K562 (cell line): ENCODE results near the gene BTG2.

Experiments
- ELF4 ChIP-seq: fragments of 450-650 bp; formaldehyde crosslinking; IDR thresholded peaks from 2 replicates; pipeline ENCODE4 v1.4.0; 2022; ENCODE audit warnings: missing genetic modification characterization
- POLR2A ChIP-seq: fragments of 450-650 bp; conservative IDR thresholded peaks from 2 replicates; pipeline ENCODE4 v1.6.1; 2016
- TARDBP ChIP-seq: fragments of 450-650 bp; IDR thresholded peaks from 2 replicates; pipeline ENCODE4 v1.6.1; 2016
- ZNF717 ChIP-seq: fragments of 250-450 bp; sonication (Bioruptor Pico); IDR thresholded peaks from 2 replicates; pipeline ENCODE4 v1.5.0; 2021

GRCh38 chr1:203265541-203265940 lies 39.8 kb upstream of the BTG2 start:
- TF ChIP-seq ZNF717 (CRISPR knock-in tag), result no peak
- no peak for TF ChIP-seq ELF4 (CRISPR knock-in tag)
- no peak for TF ChIP-seq POLR2A
- TF ChIP-seq TARDBP, result no peak
